Lower leg skin (tissue), 3 donors: ENCODE results near the gene GRAMD4.

Experiments used
- POLR2A ChIP-seq, 2 donors: fragments of 450-650 bp; IDR thresholded peaks; one replicate each; pipeline ENCODE4 v1.6.1; 2016 to 2017; ENCODE audit warnings: antibody characterized with exemption in 2 of 2, mild to moderate bottlenecking in 1 of 2, moderate library complexity in 1 of 2
- TF ChIP-seq, protein P1 (sequence below), 3 donors: fragments of 450-650 bp; IDR thresholded peaks; one replicate each; pipeline ENCODE4 v1.5.1; 2016; ENCODE audit warnings: antibody characterized with exemption in 3 of 3, mild to moderate bottlenecking in 3 of 3, moderate library complexity in 2 of 3

DNA sequence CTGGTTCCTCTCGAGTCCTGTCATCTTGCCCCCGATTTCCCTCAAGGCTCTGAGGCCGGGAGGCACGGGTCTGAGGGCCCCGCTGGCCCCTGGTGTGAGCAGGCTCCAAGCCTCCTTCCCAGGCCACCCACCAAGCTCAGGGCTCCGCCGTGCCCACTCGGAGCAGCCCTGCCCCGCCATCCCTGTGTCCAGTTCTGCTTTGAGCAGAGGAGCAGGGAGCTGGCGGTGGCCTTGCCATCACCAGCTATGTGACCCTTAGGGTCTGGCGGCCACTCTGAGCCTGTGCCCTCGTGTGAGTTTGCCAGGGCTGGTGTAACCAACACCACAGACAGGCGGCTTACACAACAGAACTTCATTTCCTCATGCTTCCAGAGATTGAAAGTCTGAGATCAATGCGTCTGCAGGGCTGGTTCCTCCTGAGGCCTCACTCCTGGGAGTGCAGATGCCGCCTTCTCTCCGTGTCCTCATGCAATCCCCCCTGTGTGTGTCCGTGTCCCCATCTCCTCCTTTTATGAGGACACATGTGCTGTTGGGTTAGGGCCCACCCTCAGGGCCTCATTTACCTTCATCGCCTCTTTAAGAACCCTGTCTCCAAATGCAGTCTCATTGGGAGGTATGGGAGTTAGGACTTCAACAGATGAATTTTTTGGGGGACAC is 46.3 kb upstream of the GRAMD4 start:
- TF ChIP-seq, protein P1, sequence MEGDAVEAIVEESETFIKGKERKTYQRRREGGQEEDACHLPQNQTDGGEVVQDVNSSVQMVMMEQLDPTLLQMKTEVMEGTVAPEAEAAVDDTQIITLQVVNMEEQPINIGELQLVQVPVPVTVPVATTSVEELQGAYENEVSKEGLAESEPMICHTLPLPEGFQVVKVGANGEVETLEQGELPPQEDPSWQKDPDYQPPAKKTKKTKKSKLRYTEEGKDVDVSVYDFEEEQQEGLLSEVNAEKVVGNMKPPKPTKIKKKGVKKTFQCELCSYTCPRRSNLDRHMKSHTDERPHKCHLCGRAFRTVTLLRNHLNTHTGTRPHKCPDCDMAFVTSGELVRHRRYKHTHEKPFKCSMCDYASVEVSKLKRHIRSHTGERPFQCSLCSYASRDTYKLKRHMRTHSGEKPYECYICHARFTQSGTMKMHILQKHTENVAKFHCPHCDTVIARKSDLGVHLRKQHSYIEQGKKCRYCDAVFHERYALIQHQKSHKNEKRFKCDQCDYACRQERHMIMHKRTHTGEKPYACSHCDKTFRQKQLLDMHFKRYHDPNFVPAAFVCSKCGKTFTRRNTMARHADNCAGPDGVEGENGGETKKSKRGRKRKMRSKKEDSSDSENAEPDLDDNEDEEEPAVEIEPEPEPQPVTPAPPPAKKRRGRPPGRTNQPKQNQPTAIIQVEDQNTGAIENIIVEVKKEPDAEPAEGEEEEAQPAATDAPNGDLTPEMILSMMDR (IDR thresholded peaks at IDR 0.05), result no peak
- no peak for TF ChIP-seq POLR2A (IDR thresholded peaks at IDR 0.05)
